Endothelial cell of umbilical vein (primary cell): Measurements from ENCODE around the gene CAMSAP1. TPM values are rescaled to one million over a fixed set of nuclear protein-coding genes. Genes with fewer than 3 reads are reported as not detected.

ENCODE experiments used
- BruUV-seq: library from RNA; stranded (reverse); fragments of 400-500 nt; replicated peaks from 2 replicates; lab custom pipeline; 2021; lab: Mats Ljungman, UMichigan
- CTCF ChIA-PET: fragments of 300-600, 350-600 bp; sonication (Branson Sonifier 250); formaldehyde crosslinking; loops from one replicate; lab custom pipeline; 2021; ENCODE audit warnings: antibody characterized with exemption, inconsistent platforms; lab: Charles Lee
- POLR2A ChIA-PET: fragments of 300-600, 350-600 bp; sonication (Branson Sonifier 250); formaldehyde crosslinking; loops from one replicate; lab custom pipeline; 2021; ENCODE audit warnings: antibody characterized with exemption, inconsistent platforms; lab: Charles Lee
- DNase-seq: peaks from one replicate; pipeline ENCODE4 v3.0.0-alpha.2; 2011; ENCODE audit warnings: low read depth, low spot score
- FAIRE-seq: peaks from 2 replicates; lab custom pipeline; 2011; peaks lifted over from hg19 to GRCh38; lab: Jason Lieb, UNC
- H2AFZ ChIP-seq: 2 replicates; pipeline ENCODE4 v1.6.0; 2012; ENCODE audit warnings: low read depth, low read length, control low read depth, inconsistent platforms
- H3K27ac ChIP-seq: 2 replicates; pipeline ENCODE4 v1.5.1; 2011; ENCODE audit warnings: low read depth, mild to moderate bottlenecking, control low read depth, low read length, moderate library complexity; ENCODE audit not compliant: insufficient read depth
- H3K27me3 ChIP-seq, 2 experiments: 2 replicates each; pipeline versions ENCODE4 v1.6.0 to v1.6.1; 2011; ENCODE audit warnings: low read length in 2 of 2, mixed read lengths in 1 of 2; ENCODE audit not compliant: control insufficient read depth in 2 of 2, insufficient read depth in 2 of 2
- H3K36me3 ChIP-seq, 2 experiments: 2 replicates in 1 of 2; 3 replicates in 1 of 2; pipeline ENCODE4 v1.5.1; 2011; ENCODE audit warnings: low read length in 2 of 2, mild to moderate bottlenecking in 1 of 2, moderate library complexity in 1 of 2; ENCODE audit not compliant: control insufficient read depth in 2 of 2, insufficient read depth in 2 of 2; ENCODE audit errors: extremely low read depth in 1 of 2
- H3K4me1 ChIP-seq: 3 replicates; pipeline ENCODE4 v1.5.1; 2011; ENCODE audit warnings: mild to moderate bottlenecking, low read length; ENCODE audit not compliant: control insufficient read depth, insufficient read depth; ENCODE audit errors: extremely low read depth
- H3K4me2 ChIP-seq: 2 replicates; pipeline ENCODE4 v1.6.1; 2011; ENCODE audit warnings: low read length, control low read depth, mixed read lengths; ENCODE audit not compliant: insufficient read depth
- H3K4me3 ChIP-seq, 3 experiments: fragments of 200-600 bp in 1 of 3; sonication (generic), shearing (Covaris generic) in 1 of 3; replicated peaks in 1 of 3; 2 replicates each; pipeline ENCODE4 v1.5.1; 2011 to 2016; ENCODE audit warnings: control low read depth in 3 of 3, low read length in 3 of 3, mild to moderate bottlenecking in 2 of 3, inconsistent platforms in 1 of 3, low read depth in 1 of 3, moderate library complexity in 1 of 3; ENCODE audit not compliant: insufficient read depth in 1 of 3
- H3K79me2 ChIP-seq: 2 replicates; pipeline ENCODE4 v1.6.0; 2012; ENCODE audit warnings: low read length, inconsistent platforms; ENCODE audit not compliant: control insufficient read depth, insufficient read depth
- H3K9ac ChIP-seq: replicated peaks from 2 replicates; pipeline ENCODE3; 2011; ENCODE audit warnings: low read length, control low read depth; ENCODE audit not compliant: insufficient read depth; ENCODE audit errors: extremely low read depth
- H3K9me1 ChIP-seq: replicated peaks from 3 replicates; pipeline ENCODE4 v1.6.0; 2011; ENCODE audit warnings: mild to moderate bottlenecking, low read length; ENCODE audit not compliant: control insufficient read depth, insufficient read depth; ENCODE audit errors: extremely low read depth
- H3K9me3 ChIP-seq: replicated peaks from 2 replicates; pipeline ENCODE4 v1.5.1; 2012; ENCODE audit warnings: low read length, inconsistent platforms; ENCODE audit not compliant: control insufficient read depth, insufficient read depth
- H4K20me1 ChIP-seq: replicated peaks from 2 replicates; pipeline ENCODE3; 2011; ENCODE audit warnings: mild to moderate bottlenecking, low read length; ENCODE audit not compliant: control insufficient read depth, insufficient read depth; ENCODE audit errors: extremely low read depth
- EZH2 ChIP-seq: IDR thresholded peaks from 2 replicates; pipeline ENCODE4 v1.6.1; 2012; ENCODE audit warnings: borderline replicate concordance, low read depth, mild to moderate bottlenecking, moderate library complexity, low read length, inconsistent platforms; ENCODE audit not compliant: severe bottlenecking
- FOS ChIP-seq: IDR thresholded peaks from 2 replicates; pipeline ENCODE4 v1.6.1; 2011; ENCODE audit warnings: mild to moderate bottlenecking, low read length, moderate library complexity, borderline replicate concordance; ENCODE audit not compliant: insufficient read depth
- GATA2 ChIP-seq: IDR thresholded peaks from 2 replicates; pipeline ENCODE4 v1.7.0; 2011; ENCODE audit warnings: low read depth, mild to moderate bottlenecking, moderate library complexity, mixed read lengths, low read length; ENCODE audit not compliant: insufficient read length, insufficient read depth
- JUN ChIP-seq: IDR thresholded peaks from 2 replicates; pipeline ENCODE4 v1.6.1; 2011; ENCODE audit warnings: borderline replicate concordance, low read depth; ENCODE audit not compliant: insufficient read length, insufficient read depth
- MYC ChIP-seq: IDR thresholded peaks from one replicate; pipeline ENCODE4 v1.6.1; 2011; ENCODE audit warnings: mild to moderate bottlenecking, low read depth, low read length
- POLR2A ChIP-seq: IDR thresholded peaks from 2 replicates; pipeline ENCODE4 v1.6.1; 2012; ENCODE audit warnings: low read depth, mild to moderate bottlenecking, control low read depth, low read length
- POLR2AphosphoS5 ChIP-seq: IDR thresholded peaks from 2 replicates; pipeline ENCODE4 v1.6.1; 2012; ENCODE audit warnings: low read depth, mild to moderate bottlenecking, control low read depth, low read length, moderate library complexity; ENCODE audit not compliant: insufficient read depth
- dilution Hi-C: fragments of 300-500 bp; cut with MboI; formaldehyde crosslinking; loops from one replicate; pipeline ENCODE4 v1.15.0; 2019; ENCODE audit warnings: low sequenced_read_pairs; ENCODE audit not compliant: extremely low pct_ligation_motif_present
- intact Hi-C: fragments of 100-400 bp; cut with micrococcal nuclease; formaldehyde crosslinking; loops from one replicate; pipeline ENCODE4 v1.10.0; 2022
- polyA plus RNA-seq, 4 experiments: library from polyadenylated mRNA; depleted of rRNA in 3 of 4; stranded (reverse) in 3 of 4; unstranded in 1 of 4; fragments of >200 nt; gene quantifications; 2 replicates each; pipeline versions ENCODE4 v1.2.1 to v1.2.3, GENCODE V29; 2011 to 2012; ENCODE audit warnings: missing spikeins in 1 of 4
- total RNA-seq: library from RNA; stranded (reverse); gene quantifications from 2 replicates; pipeline ENCODE4 v1.2.3, GENCODE V29; 2021
- TF ChIP-seq, protein P1 (sequence below): IDR thresholded peaks from 2 replicates; pipeline ENCODE4 v1.6.1; 2011; ENCODE audit not compliant: insufficient read depth, insufficient read length
- TF ChIP-seq, protein P2 (sequence below), 2 donors: IDR thresholded peaks; 1 replicate in 1 of 2; 2 replicates in 1 of 2; pipeline ENCODE4 v1.5.1; 2011; ENCODE audit warnings: low read length in 2 of 2, mild to moderate bottlenecking in 2 of 2, moderate library complexity in 2 of 2, control low read depth in 1 of 2, inconsistent platforms in 1 of 2, low read depth in 1 of 2; ENCODE audit not compliant: insufficient read depth in 1 of 2; ENCODE audit errors: extremely low read depth in 1 of 2

CAMSAP1 gene
- total and polyA plus RNA-seq, 2 donors (not counting 3 experiments of a cell fraction or from before 2014, with no cell fraction given), result 8.1 to 25.5 TPM

DNA sequence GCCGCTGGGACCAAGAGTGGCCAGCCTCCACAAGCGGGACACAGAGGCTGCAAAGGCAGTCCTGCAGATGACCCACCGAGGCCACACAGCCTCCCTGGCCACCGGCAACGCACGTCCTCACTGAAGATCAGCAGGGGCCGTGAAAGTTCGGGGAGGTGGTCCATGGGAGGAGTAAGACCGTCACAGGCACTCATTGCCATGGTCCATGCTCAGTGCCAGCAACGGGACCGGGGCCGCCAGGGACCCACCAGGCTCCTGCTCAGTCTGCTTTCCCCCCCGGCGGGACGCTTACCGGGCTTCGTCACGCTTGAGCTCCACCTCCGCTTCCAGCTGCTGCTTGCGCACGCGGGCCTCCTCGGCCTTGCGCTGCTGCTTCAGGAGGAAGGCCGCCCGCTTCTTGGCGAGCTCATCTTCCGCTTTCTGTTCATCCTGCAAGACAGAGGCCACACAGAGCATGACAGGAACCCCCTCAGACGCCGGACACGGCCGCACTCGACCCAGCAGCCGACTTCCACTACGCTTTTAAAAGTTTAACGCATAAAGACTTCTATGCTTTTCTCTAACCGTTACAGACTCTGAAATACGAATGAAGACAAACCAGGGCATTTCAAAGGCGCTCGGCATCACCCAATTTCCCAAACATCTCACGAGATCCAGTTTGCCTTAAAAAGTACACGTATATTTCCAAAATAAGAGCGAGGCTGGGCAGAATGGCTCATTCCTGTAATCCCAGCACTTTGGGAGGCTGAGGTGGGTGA lies 88.4 kb downstream of the CAMSAP1 start:
- H3K27me3 ChIP-seq, result no peaks in the 10 kb centered on the region
- dilution Hi-C loops, result no loop called here
- H3K4me2 ChIP-seq, result no peak overlapping the region
- POLR2A ChIA-PET, result no interaction called here
- H3K36me3 ChIP-seq, result peaks cover 30 to 64% of the 10 kb centered on the region in 2 experiments
- BruUV-seq, result no TSS peak
- no peak overlapping the region for H2AFZ ChIP-seq
- H3K9me3 ChIP-seq, result no peaks in the 10 kb centered on the region
- H3K4me1 ChIP-seq, result no peaks in the 10 kb centered on the region
- H3K9ac ChIP-seq, result no peak overlapping the region
- H3K4me3 ChIP-seq, result no peak overlapping the region
- no peaks in the 10 kb centered on the region for H3K9me1 ChIP-seq
- no peak for TF ChIP-seq FOS
- TF ChIP-seq EZH2, result no peak
- no peak for TF ChIP-seq MYC
- TF ChIP-seq, protein P1, sequence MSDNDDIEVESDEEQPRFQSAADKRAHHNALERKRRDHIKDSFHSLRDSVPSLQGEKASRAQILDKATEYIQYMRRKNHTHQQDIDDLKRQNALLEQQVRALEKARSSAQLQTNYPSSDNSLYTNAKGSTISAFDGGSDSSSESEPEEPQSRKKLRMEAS, result no peak
- no peak for TF ChIP-seq JUN
- TF ChIP-seq, protein P2, sequence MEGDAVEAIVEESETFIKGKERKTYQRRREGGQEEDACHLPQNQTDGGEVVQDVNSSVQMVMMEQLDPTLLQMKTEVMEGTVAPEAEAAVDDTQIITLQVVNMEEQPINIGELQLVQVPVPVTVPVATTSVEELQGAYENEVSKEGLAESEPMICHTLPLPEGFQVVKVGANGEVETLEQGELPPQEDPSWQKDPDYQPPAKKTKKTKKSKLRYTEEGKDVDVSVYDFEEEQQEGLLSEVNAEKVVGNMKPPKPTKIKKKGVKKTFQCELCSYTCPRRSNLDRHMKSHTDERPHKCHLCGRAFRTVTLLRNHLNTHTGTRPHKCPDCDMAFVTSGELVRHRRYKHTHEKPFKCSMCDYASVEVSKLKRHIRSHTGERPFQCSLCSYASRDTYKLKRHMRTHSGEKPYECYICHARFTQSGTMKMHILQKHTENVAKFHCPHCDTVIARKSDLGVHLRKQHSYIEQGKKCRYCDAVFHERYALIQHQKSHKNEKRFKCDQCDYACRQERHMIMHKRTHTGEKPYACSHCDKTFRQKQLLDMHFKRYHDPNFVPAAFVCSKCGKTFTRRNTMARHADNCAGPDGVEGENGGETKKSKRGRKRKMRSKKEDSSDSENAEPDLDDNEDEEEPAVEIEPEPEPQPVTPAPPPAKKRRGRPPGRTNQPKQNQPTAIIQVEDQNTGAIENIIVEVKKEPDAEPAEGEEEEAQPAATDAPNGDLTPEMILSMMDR (IDR thresholded peaks at IDR 0.05; ENCODE audit: extremely low read depth in 1 of 2, insufficient read depth in 1 of 2, low read depth in 1 of 2, low read length in 2 of 2), result no peak
- no peak for TF ChIP-seq POLR2AphosphoS5
- no peak for TF ChIP-seq GATA2
- TF ChIP-seq POLR2A, result no peak
- H3K79me2 ChIP-seq, result no peaks in the 10 kb centered on the region
- DNase-seq (no peak), FAIRE-seq (no peak)
- intact Hi-C loops, result no loop called here
- no peak overlapping the region for H3K27ac ChIP-seq
- CTCF ChIA-PET, result no interaction called here
- no peaks in the 10 kb centered on the region for H4K20me1 ChIP-seq
